ENCODE data around the gene AFF2.

Gene AFF2

GRCh38 chrX:148768296-148768695, 267.9 kb downstream of the AFF2 start:
- DNase-seq, result no peak

- no peak for DNase-seq
Observed at GRCh38 chrX:148771440-148771839, 271.0 kb downstream of the AFF2 start.

- no peak for DNase-seq
Observed at GRCh38 chrX:148774276-148774675, 273.9 kb downstream of the AFF2 start.

GRCh38 chrX:148784137-148784536, 283.7 kb downstream of the AFF2 start:
- DNase-seq, result no peak

GRCh38 chrX:148784856-148785255, 284.4 kb downstream of the AFF2 start:
- DNase-seq, result peak; percentile 4

- DNase-seq, result no peak
Observed at GRCh38 chrX:148785256-148785655, 284.8 kb downstream of the AFF2 start.

GRCh38 chrX:148788449-148788848, 288.0 kb downstream of the AFF2 start:
- no peak for DNase-seq

GRCh38 chrX:148794350-148794749, 293.9 kb downstream of the AFF2 start:
- no peak for DNase-seq

GRCh38 chrX:148804579-148805355, 304.4 kb downstream of the AFF2 start:
- DNase-seq, result no peak

- DNase-seq, result no peak
Observed at GRCh38 chrX:148806145-148806870, 305.9 kb downstream of the AFF2 start.

GRCh38 chrX:148808833-148809232, 308.4 kb downstream of the AFF2 start:
- no peak for DNase-seq

- no peak for DNase-seq
Observed at GRCh38 chrX:148811236-148811635, 310.8 kb downstream of the AFF2 start.

- no peak for DNase-seq
Observed at GRCh38 chrX:148813422-148813821, 313.0 kb downstream of the AFF2 start.

- no peak for DNase-seq
Observed at GRCh38 chrX:148813967-148814366, 313.6 kb downstream of the AFF2 start.

- no peak for DNase-seq
Observed at GRCh38 chrX:148815218-148815961, 315.0 kb downstream of the AFF2 start.

GRCh38 chrX:148823986-148824385, 323.6 kb downstream of the AFF2 start:
- DNase-seq, result no peak

- DNase-seq, result no peak
Observed at GRCh38 chrX:148825696-148826095, 325.3 kb downstream of the AFF2 start.

- DNase-seq, result no peak
Observed at GRCh38 chrX:148836741-148837140, 336.3 kb downstream of the AFF2 start.

GRCh38 chrX:148850631-148851030, 350.2 kb downstream of the AFF2 start:
- no peak for DNase-seq

GRCh38 chrX:148854306-148854705, 353.9 kb downstream of the AFF2 start:
- DNase-seq, result no peak

GRCh38 chrX:148856505-148856904, 356.1 kb downstream of the AFF2 start:
- DNase-seq, result no peak

GRCh38 chrX:148865277-148866210, 365.1 kb downstream of the AFF2 start:
- no peak for DNase-seq

- DNase-seq, result no peak
Observed at GRCh38 chrX:148867596-148867995, 367.2 kb downstream of the AFF2 start.
